Psoas muscle (tissue), 8 donors: ENCODE results near the gene IFI30. TPM values are rescaled to one million over a fixed set of nuclear protein-coding genes. Genes with fewer than 3 reads are reported as not detected.
"Not testable (repeated sequence)": the region's sequence is repeated elsewhere in the genome, so short reads cannot be mapped to it uniquely, and the experiment has no call there.

Experiments
- ATAC-seq, 4 donors: fragments of 200-7000 bp; cut with Tn5 transposase; one replicate each; pipeline ENCODE4 v1.9.1; 2020; ENCODE audit warnings: moderate library complexity in 3 of 4, mild to moderate bottlenecking in 2 of 4
- DNase-seq, 2 donors: peaks; one replicate each; pipeline ENCODE4 v3.0.0-alpha.2; 2020
- H3K27ac ChIP-seq: fragments of 200-600 bp; one replicate; pipeline ENCODE4 v1.8.0; 2022
- H3K27me3 ChIP-seq, 3 donors: fragments of 200-600 bp in 1 of 3; one replicate each; pipeline versions ENCODE4 v1.6.1 to v1.8.0; 2013 to 2022; ENCODE audit warnings: low read length in 2 of 3, mild to moderate bottlenecking in 2 of 3, moderate library complexity in 1 of 3; ENCODE audit not compliant: insufficient read depth in 3 of 3
- H3K36me3 ChIP-seq, 2 donors: fragments of 200-600 bp in 1 of 2; one replicate each; pipeline versions ENCODE4 v1.6.1 to v1.8.0; 2013 to 2022; ENCODE audit warnings: low read depth in 1 of 2, mild to moderate bottlenecking in 1 of 2, moderate library complexity in 1 of 2; ENCODE audit not compliant: insufficient read depth in 1 of 2
- H3K4me1 ChIP-seq: fragments of 200-600 bp; one replicate; pipeline ENCODE4 v1.8.0; 2022
- H3K4me3 ChIP-seq: fragments of 200-600 bp; one replicate; pipeline ENCODE4 v1.8.0; 2022; ENCODE audit warnings: mild to moderate bottlenecking
- H3K9me3 ChIP-seq: fragments of 200-600 bp; one replicate; pipeline ENCODE4 v1.8.0; 2022
- CTCF ChIP-seq: fragments of 200-600 bp; IDR thresholded peaks from one replicate; pipeline ENCODE4 v1.8.0; 2022; ENCODE audit warnings: antibody characterized with exemption
- WGBS, 3 donors: extraction: QIAGEN DNeasy Blood & Tissue Kit; methylation state at CpG; one replicate each; pipeline versions ENCODE4 v1.1.6 to v1.1.7; 2013; 5-methylcytosine and 5-hydroxymethylcytosine counted together
- intact Hi-C, 2 donors: fragments of 100-400 bp; cut with DNase I; formaldehyde crosslinking; loops; one replicate each; pipeline versions ENCODE4 v1.11.0 to v1.14.2; 2022
- polyA plus RNA-seq, 3 donors: library from polyadenylated mRNA; stranded (reverse); fragments of 200-250 nt; gene quantifications; one replicate each; pipeline ENCODE4 v1.2.3, GENCODE V29; 2013
- total RNA-seq, 4 donors: library from RNA; stranded (reverse); fragmentation: NEBNext Ultra II Directional in 2 of 4; extraction: Animal tissue kit (Norgen Biotek cat#: 25700) in 2 of 4; gene quantifications; one replicate each; pipeline versions ENCODE4 v1.2.1 to v1.2.4, GENCODE V29; 2021 to 2023
- donor health status: healthy with polysubstance abuse.
- donor health status: DM: no; HTN: no; CAD: no; lungs with moderate emphysema.
- donor health status: Bipolar disorder and iron deficiency.
- donor health status: healthy.
- donor health status: DM: yes; HTN: yes; CAD: no.
- donor health status: DM: no; HTN: no; CAD: no.
- donor health status: DM: no; HTN: no; CAD: no.
- donor health status: DM: yes; HTN: yes; CAD: no.

Gene IFI30
- total and polyA plus RNA-seq, 7 donors = 1.4 to 21.5 (median 10.1) TPM

GRCh38 chr19:18158467-18158866 is 15.1 kb upstream of the IFI30 start:
- intact Hi-C loops = loop anchor here in 1 of 2 donors (10.0 kb wide), 1 partner anchor 154 kb away; the partner anchor contains the start of gene ARRDC2

GRCh38 chr19:18159059-18159616 is 14.5 kb upstream of the IFI30 start:
- ATAC-seq, H3K4me3 ChIP-seq, H3K9me3 ChIP-seq, DNase-seq, H3K27me3 ChIP-seq: not testable (repeated sequence)
- Histone ChIP-seq H3K36me3 (peaks cover 0 to 29% of the 10 kb centered on the region in 2 donors), H3K4me1 (peaks cover 46% of the 10 kb centered on the region), H3K27ac (peak overlapping the region; percentile 30)
- 71 to 87% (median 78%) methylated on average over 5 to 6 of the region's 6 CpGs for WGBS, 3 donors
- intact Hi-C loops = loop anchor here in 1 of 2 donors (10.0 kb wide), 1 partner anchor 154 kb away; the partner anchor contains the start of gene ARRDC2

More at GRCh38 chr19:18158467-18158866, 15.1 kb upstream of the IFI30 start:
- ATAC-seq (no peak), DNase-seq (no peak)
- H3K9me3 ChIP-seq = no peaks in the 10 kb centered on the region
- peaks cover 52% of the 10 kb centered on the region for H3K4me1 ChIP-seq
- peaks cover 0 to 24% of the 10 kb centered on the region in 2 donors for H3K36me3 ChIP-seq
- TF ChIP-seq CTCF = no peak
- no peaks in the 10 kb centered on the region for H3K27me3 ChIP-seq
- WGBS, 3 donors = 68 to 81% (median 76%) methylated on average over 4 of the region's 4 CpGs
- H3K4me3 ChIP-seq = no peak overlapping the region
- H3K27ac ChIP-seq = no peak overlapping the region

DNA sequence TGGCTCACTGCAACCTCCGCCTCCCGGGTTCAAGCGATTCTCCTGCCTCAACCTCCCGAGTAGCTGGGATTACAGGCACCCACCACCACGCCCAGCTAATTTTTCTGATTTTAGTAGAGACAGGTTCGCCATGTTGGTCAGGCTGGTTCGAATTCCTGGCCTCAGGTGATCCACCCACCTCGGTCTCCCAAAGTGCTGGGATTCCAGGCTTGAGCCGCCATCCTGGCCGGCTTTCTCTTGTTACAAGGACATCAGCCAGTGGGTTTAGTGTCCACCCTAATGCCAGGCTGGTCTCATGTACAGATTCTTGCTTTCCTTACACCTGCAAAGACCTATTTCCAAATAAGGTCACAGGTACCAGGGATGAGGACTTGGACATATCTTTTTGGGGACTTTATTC is 13.8 kb upstream of the IFI30 start:
- H3K36me3 ChIP-seq = peaks cover 0 to 36% of the 10 kb centered on the region in 2 donors
- H3K27ac ChIP-seq = peak overlapping the region; percentile 30
- no peak for TF ChIP-seq CTCF
- no peak overlapping the region for H3K4me3 ChIP-seq
- ATAC-seq (no peak), DNase-seq (no peak)
- peaks cover 41% of the 10 kb centered on the region for H3K4me1 ChIP-seq
- no peaks in the 10 kb centered on the region for H3K27me3 ChIP-seq
- no peaks in the 10 kb centered on the region for H3K9me3 ChIP-seq
- WGBS, 3 donors = 50 to 77% (median 59%) methylated on average over 10 of the region's 10 CpGs
- intact Hi-C loops = loop anchor here in 1 of 2 donors (2.0 to 10.0 kb wide), 2 partner anchors 47 to 155 kb away; partner anchors contain the start of gene ARRDC2

- H3K9me3 ChIP-seq = no peaks in the 10 kb centered on the region
- peak overlapping the region; percentile 53 for H3K4me3 ChIP-seq
- peaks cover 0 to 43% of the 10 kb centered on the region in 2 donors for H3K36me3 ChIP-seq
- WGBS, 3 donors = 43 to 62% (median 54%) methylated on average over 13 of the region's 13 CpGs
- H3K27me3 ChIP-seq = no peaks in the 10 kb centered on the region
- ATAC-seq = peak in 3 of 4 donors; percentile 3 to 22 (median 8)
- intact Hi-C loops = loop anchor here in 1 of 2 donors (2.0 kb wide), 1 partner anchor 48 kb away; no protein-coding TSS in a partner anchor
- peaks cover 38% of the 10 kb centered on the region for H3K4me1 ChIP-seq
- peak overlapping the region; percentile 70 for H3K27ac ChIP-seq
- no peak for DNase-seq
- TF ChIP-seq CTCF = no peak
Measured at GRCh38 chr19:18160493-18160970, 13.1 kb upstream of the IFI30 start.

DNA sequence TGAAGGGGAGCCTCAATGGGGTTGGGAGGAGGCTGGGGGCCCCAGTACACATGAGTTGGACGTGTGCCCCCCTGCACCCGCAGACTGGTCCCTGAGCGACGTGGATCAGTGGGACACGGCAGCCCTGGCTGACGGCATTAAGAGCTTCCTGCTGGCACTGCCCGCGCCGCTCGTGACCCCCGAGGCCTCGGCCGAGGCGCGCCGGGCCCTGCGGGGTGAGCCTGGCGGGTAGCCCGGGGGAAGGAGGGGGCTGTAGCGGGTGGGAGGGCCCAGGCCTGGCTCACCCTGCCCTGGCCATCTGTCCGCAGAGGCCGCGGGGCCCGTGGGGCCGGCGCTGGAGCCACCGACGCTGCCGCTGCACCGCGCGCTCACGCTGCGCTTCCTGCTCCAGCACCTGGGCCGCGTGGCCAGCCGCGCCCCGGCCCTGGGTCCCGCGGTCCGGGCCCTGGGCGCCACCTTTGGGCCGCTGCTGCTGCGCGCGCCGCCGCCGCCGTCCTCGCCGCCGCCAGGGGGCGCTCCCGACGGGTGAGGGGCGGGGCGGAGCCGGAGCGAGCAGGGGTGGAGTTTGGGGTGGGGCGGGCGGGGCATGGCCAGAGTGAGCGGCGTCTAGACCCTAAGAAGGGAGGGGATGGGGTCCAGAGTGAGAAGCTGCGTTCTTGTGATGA is 12.5 kb upstream of the IFI30 start:
- intact Hi-C loops = loop anchor here in 1 of 2 donors (2.0 kb wide), 1 partner anchor 48 kb away; no protein-coding TSS in a partner anchor
- ATAC-seq = peak; percentile 73 to 83 (median 81)

More for the DNA sequence above, 12.5 kb upstream of the IFI30 start:
- Histone ChIP-seq H3K9me3 (no peaks in the 10 kb centered on the region), H3K27me3 (no peaks in the 10 kb centered on the region), H3K4me3 (peak overlapping the region; percentile 53), H3K27ac (peak overlapping the region; percentile 70), H3K36me3 (peaks cover 2 to 43% of the 10 kb centered on the region in 2 donors), H3K4me1 (peaks cover 34% of the 10 kb centered on the region)
- 1 to 4% (median 2%) methylated on average over 8 to 66 of the region's 66 CpGs for WGBS, 3 donors
- TF ChIP-seq CTCF = peak; percentile 87
- DNase-seq = peak; percentile 79 to 88
